SK-N-SH treated with all-trans-retinoic acid at 6 μM for 48 hours (cell line): ENCODE measurements around the gene NELFE.

Source experiments
- ATAC-seq: fragments of 200-7000 bp; cut with Tn5 transposase; 3 replicates; pipeline ENCODE4 v1.9.1; 2020; ENCODE audit warnings: mild to moderate bottlenecking, moderate library complexity
- ARNTL ChIP-seq: fragments of 450-650 bp; formaldehyde crosslinking; IDR thresholded peaks from 2 replicates; pipeline ENCODE4 v1.5.0; 2020; ENCODE audit warnings: low read depth, mild to moderate bottlenecking, moderate library complexity, borderline replicate concordance
- BACH2 ChIP-seq: fragments of 250-450 bp; sonication (Bioruptor Pico); IDR thresholded peaks from 2 replicates; pipeline ENCODE4 v1.9.0; 2021; ENCODE audit warnings: mild to moderate bottlenecking, borderline replicate concordance
- CREB5 ChIP-seq: fragments of 250-450 bp; sonication (Bioruptor Pico); IDR thresholded peaks from 2 replicates; pipeline ENCODE4 v1.5.1; 2020; ENCODE audit warnings: low read depth, mild to moderate bottlenecking, moderate library complexity
- CSDC2 ChIP-seq: fragments of 250-450 bp; sonication (Bioruptor Pico); IDR thresholded peaks from 2 replicates; pipeline ENCODE4 v1.5.0; 2020; ENCODE audit warnings: mild to moderate bottlenecking, moderate library complexity
- CSRNP3 ChIP-seq: fragments of 250-450 bp; sonication (Bioruptor Pico); IDR thresholded peaks from 2 replicates; pipeline ENCODE4 v1.5.1; 2021; ENCODE audit warnings: mild to moderate bottlenecking, moderate library complexity
- ESRRG ChIP-seq: fragments of 250-450 bp; sonication (Bioruptor Pico); IDR thresholded peaks from 2 replicates; pipeline ENCODE4 v1.6.1; 2021; ENCODE audit warnings: mild to moderate bottlenecking
- GLIS3 ChIP-seq: fragments of 250-450 bp; sonication (Bioruptor Pico); IDR thresholded peaks from 2 replicates; pipeline ENCODE4 v1.5.0; 2020; ENCODE audit warnings: mild to moderate bottlenecking, moderate library complexity
- ISL1 ChIP-seq: fragments of 250-450 bp; sonication (Bioruptor Pico); IDR thresholded peaks from 2 replicates; pipeline ENCODE4 v2.1.2; 2022; ENCODE audit warnings: mild to moderate bottlenecking, moderate library complexity
- PATZ1 ChIP-seq: fragments of 250-450 bp; sonication (Bioruptor Pico); IDR thresholded peaks from 2 replicates; pipeline ENCODE4 v1.8.0; 2020; ENCODE audit warnings: mild to moderate bottlenecking, moderate library complexity, borderline replicate concordance
- POU6F1 ChIP-seq: fragments of 250-450 bp; sonication (Bioruptor Pico); IDR thresholded peaks from 2 replicates; pipeline ENCODE4 v1.8.0; 2021; ENCODE audit warnings: low read depth, mild to moderate bottlenecking, moderate library complexity, borderline replicate concordance
- RARB ChIP-seq: fragments of 250-450 bp; sonication (Bioruptor Pico); IDR thresholded peaks from 2 replicates; pipeline ENCODE4 v1.8.0; 2021; ENCODE audit warnings: mild to moderate bottlenecking, moderate library complexity
- TCF4 ChIP-seq: fragments of 250-450 bp; sonication (Bioruptor Pico); IDR thresholded peaks from 2 replicates; pipeline ENCODE4 v1.8.0; 2021; ENCODE audit warnings: mild to moderate bottlenecking, moderate library complexity, borderline replicate concordance
- TOX ChIP-seq: fragments of 250-450 bp; sonication (Bioruptor Pico); IDR thresholded peaks from 2 replicates; pipeline ENCODE4 v1.8.0; 2021; ENCODE audit warnings: mild to moderate bottlenecking, moderate library complexity, borderline replicate concordance
- TSHZ2 ChIP-seq: fragments of 250-450 bp; sonication (Bioruptor Pico); IDR thresholded peaks from 2 replicates; pipeline ENCODE4 v1.5.0; 2020; ENCODE audit warnings: mild to moderate bottlenecking, moderate library complexity
- ZC3H10 ChIP-seq: fragments of 250-450 bp; sonication (Bioruptor Pico); IDR thresholded peaks from 2 replicates; pipeline ENCODE4 v1.5.1; 2021; ENCODE audit warnings: mild to moderate bottlenecking, moderate library complexity
- ZFP3 ChIP-seq: fragments of 250-450 bp; sonication (Bioruptor Pico); IDR thresholded peaks from 2 replicates; pipeline ENCODE4 v1.5.0; 2020; ENCODE audit warnings: mild to moderate bottlenecking, moderate library complexity
- ZFP30 ChIP-seq: fragments of 450-650 bp; formaldehyde crosslinking; IDR thresholded peaks from 2 replicates; pipeline ENCODE4 v1.5.0; 2022; ENCODE audit warnings: mild to moderate bottlenecking, moderate library complexity
- ZNF565 ChIP-seq: fragments of 450-650 bp; formaldehyde crosslinking; conservative IDR thresholded peaks from 2 replicates; pipeline ENCODE4 v1.5.0; 2020; ENCODE audit warnings: low read depth, mild to moderate bottlenecking, moderate library complexity
- ZNF70 ChIP-seq: fragments of 450-650 bp; formaldehyde crosslinking; IDR thresholded peaks from 2 replicates; pipeline ENCODE4 v1.5.0; 2020; ENCODE audit warnings: mild to moderate bottlenecking, moderate library complexity

Gene NELFE

GRCh38 chr6:31949926-31950548 is 8.7 kb downstream of the NELFE start:
- TF ChIP-seq CSRNP3 = no peak
- TF ChIP-seq ZNF70 = no peak
- TF ChIP-seq CSDC2 (CRISPR knock-in tag) = no peak
- no peak for TF ChIP-seq TCF4 (CRISPR knock-in tag)
- TF ChIP-seq PATZ1 (CRISPR knock-in tag) = no peak
- TF ChIP-seq ZFP30 (CRISPR knock-in tag) = no peak
- no peak for TF ChIP-seq BACH2 (CRISPR knock-in tag)
- TF ChIP-seq CREB5 (CRISPR knock-in tag) = no peak
- TF ChIP-seq ZC3H10 (CRISPR knock-in tag) = no peak
- TF ChIP-seq RARB (CRISPR knock-in tag) = no peak
- no peak for TF ChIP-seq ISL1 (CRISPR knock-in tag)
- no peak for TF ChIP-seq ZFP3 (CRISPR knock-in tag)
- no peak for TF ChIP-seq ESRRG (CRISPR knock-in tag)
- no peak for TF ChIP-seq TOX
- TF ChIP-seq ZNF565 = no peak
- no peak for TF ChIP-seq TSHZ2 (CRISPR knock-in tag)
- no peak for ATAC-seq

GRCh38 chr6:31948753-31949413 is 9.9 kb downstream of the NELFE start:
- TF ChIP-seq POU6F1 (CRISPR knock-in tag) = no peak
- no peak for TF ChIP-seq GLIS3 (CRISPR knock-in tag)
- no peak for TF ChIP-seq ESRRG (CRISPR knock-in tag)
- no peak for TF ChIP-seq TSHZ2 (CRISPR knock-in tag)
- no peak for TF ChIP-seq ARNTL

More at GRCh38 chr6:31948753-31949413, 9.9 kb downstream of the NELFE start:
- ATAC-seq = no peak
